GM13977 (cell line): ENCODE measurements around the gene HASPIN.

ENCODE experiments used
- DNase-seq: peaks from one replicate; pipeline ENCODE4 v3.0.0; 2012; ENCODE audit warnings: low spot score
- CTCF ChIP-seq: IDR thresholded peaks from 2 replicates; pipeline ENCODE4 v1.5.1; 2012; ENCODE audit warnings: mild to moderate bottlenecking, control low read depth; ENCODE audit not compliant: insufficient read depth; ENCODE audit errors: extremely low read depth, missing control alignments
- in situ Hi-C: fragments of 300-500 bp; cut with MboI; formaldehyde crosslinking; loops from one replicate; pipeline ENCODE4 v1.12.0; 2022; ENCODE audit warnings: low sequenced_read_pairs, low pct_unique_long_range_greater_than_20kb, mixed read lengths, inconsistent platforms; ENCODE audit not compliant: unreplicated experiment

HASPIN gene

GRCh38 chr17:3768341-3768740, 44.6 kb downstream of the HASPIN start:
- DNase-seq: no peak
- TF ChIP-seq CTCF: no peak
- in situ Hi-C loops: no loop called here

GRCh38 chr17:3768769-3769168, 45.1 kb downstream of the HASPIN start:
- in situ Hi-C loops: no loop called here
- no peak for TF ChIP-seq CTCF

GRCh38 chr17:3770466-3770865, 46.8 kb downstream of the HASPIN start:
- peak; percentile 64 for DNase-seq
- in situ Hi-C loops: no loop called here
- no peak for TF ChIP-seq CTCF

More at GRCh38 chr17:3768769-3769168, 45.1 kb downstream of the HASPIN start:
- DNase-seq: no peak

- in situ Hi-C loops: no loop called here
- DNase-seq: no peak
- no peak for TF ChIP-seq CTCF
These were observed 47.4 kb downstream of the HASPIN start for GRCh38 chr17:3771140-3771539.

- TF ChIP-seq CTCF: no peak
- in situ Hi-C loops: no loop called here
- no peak for DNase-seq
These were observed 49.1 kb downstream of the HASPIN start for GRCh38 chr17:3772764-3773163.

- DNase-seq: no peak
- TF ChIP-seq CTCF: no peak
- in situ Hi-C loops: no loop called here
These were observed 49.8 kb downstream of the HASPIN start for GRCh38 chr17:3773511-3773910.

- in situ Hi-C loops: no loop called here
- no peak for TF ChIP-seq CTCF
- DNase-seq: no peak
These were observed 50.3 kb downstream of the HASPIN start for GRCh38 chr17:3773966-3774365.
